Upper lobe of left lung (tissue), 4 donors: ENCODE measurements around the gene CRX.

ENCODE experiments used
- CTCF ChIP-seq, 6 experiments: fragments of 450-650 bp in 4 of 6; fragments of 200-600 bp in 2 of 6; sonication (generic) in 2 of 6; IDR thresholded peaks; one replicate each; pipeline ENCODE4 v1.5.1; 2016 to 2019; ENCODE audit warnings: antibody characterized with exemption in 6 of 6
- POLR2A ChIP-seq, 4 donors: fragments of 450-650 bp; IDR thresholded peaks; one replicate each; pipeline ENCODE4 v1.5.1; 2016 to 2017; ENCODE audit warnings: antibody characterized with exemption in 4 of 4, mild to moderate bottlenecking in 2 of 4
- POLR2AphosphoS5 ChIP-seq, 2 donors: sonication (generic); formaldehyde crosslinking; IDR thresholded peaks; one replicate each; pipeline ENCODE4 v1.5.1; 2017; ENCODE audit warnings: antibody characterized with exemption in 2 of 2

- no peak for TF ChIP-seq POLR2A (IDR thresholded peaks at IDR 0.05)
- TF ChIP-seq CTCF (IDR thresholded peaks at IDR 0.05) = no peak
- no peak for TF ChIP-seq POLR2AphosphoS5 (IDR thresholded peaks at IDR 0.05)
These were observed 39.0 kb downstream of the CRX start for GRCh38 chr19:47860602-47861297.
